ENCODE results near the gene GALNT2. TPM values are rescaled to one million over a fixed set of nuclear protein-coding genes. Genes with fewer than 3 reads are reported as not detected.

The GALNT2 gene
- total RNA-seq, 1 experiment from 2014 or later, result 141 TPM

DNA sequence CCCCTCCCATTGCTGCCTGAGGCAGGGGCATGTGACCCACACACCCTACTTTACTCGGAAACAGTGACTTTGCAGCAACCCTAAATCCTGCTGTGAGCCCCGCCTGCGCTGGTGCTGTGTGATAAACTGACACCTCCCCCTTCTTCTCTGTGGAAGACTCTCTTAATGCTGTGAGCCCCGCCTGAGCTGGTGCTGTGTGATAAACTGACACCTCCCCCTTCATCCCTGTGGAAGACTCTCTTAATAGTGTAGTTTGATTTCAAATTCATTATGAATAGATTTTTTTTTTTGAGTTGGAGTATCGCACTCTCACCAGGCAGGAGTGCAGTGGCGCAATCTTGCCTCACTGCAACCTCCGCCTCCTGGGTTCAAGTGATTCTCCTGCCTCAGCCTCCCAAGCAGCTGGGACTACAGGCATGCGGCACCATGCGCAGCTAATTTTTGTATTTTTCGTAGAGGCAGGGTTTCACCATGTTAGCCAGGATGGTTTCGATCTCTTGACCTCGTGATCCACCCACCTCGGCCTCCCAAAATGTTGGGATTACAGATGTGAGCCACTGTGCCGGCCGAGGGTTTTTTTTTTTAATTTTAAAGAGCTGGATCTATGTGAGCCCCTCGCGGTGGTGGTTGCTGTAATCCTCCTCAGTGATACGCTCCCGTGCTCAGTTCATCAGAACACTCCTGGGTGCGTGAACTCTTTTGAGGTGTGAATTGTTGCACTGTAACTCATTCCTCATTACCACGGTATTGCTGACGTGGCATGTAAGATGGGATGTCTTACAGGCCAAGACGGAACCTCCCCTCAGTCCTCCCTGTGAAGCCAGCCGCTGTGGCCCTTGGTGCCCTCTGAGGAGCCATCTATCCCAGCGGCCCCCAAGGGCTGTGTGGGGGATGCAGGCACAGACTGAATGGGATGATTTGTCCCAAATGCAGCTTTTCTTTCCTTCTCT lies 60.3 kb downstream of the GALNT2 start:
- Mint-ChIP-seq H3K4me3 (ENCODE audit: low read depth, unreplicated experiment) (no peak overlapping the region), H3K27me3 (ENCODE audit: unreplicated experiment) (no peaks in the 10 kb centered on the region), H3K36me3 (ENCODE audit: insufficient read depth, unreplicated experiment) (peaks cover 6% of the 10 kb centered on the region), H3K9me3 (ENCODE audit: low read depth, unreplicated experiment) (no peaks in the 10 kb centered on the region), H3K27ac (ENCODE audit: unreplicated experiment) (no peak overlapping the region), H3K4me1 (ENCODE audit: low read depth, unreplicated experiment) (peaks cover 23% of the 10 kb centered on the region)
- no TSS peak for BruUV-seq (replicated peaks)
- DNase-seq, result no peak
- intact Hi-C loops (cut with micrococcal nuclease; ENCODE audit: unreplicated experiment), result no loop called here
- TF ChIP-seq, protein P1, sequence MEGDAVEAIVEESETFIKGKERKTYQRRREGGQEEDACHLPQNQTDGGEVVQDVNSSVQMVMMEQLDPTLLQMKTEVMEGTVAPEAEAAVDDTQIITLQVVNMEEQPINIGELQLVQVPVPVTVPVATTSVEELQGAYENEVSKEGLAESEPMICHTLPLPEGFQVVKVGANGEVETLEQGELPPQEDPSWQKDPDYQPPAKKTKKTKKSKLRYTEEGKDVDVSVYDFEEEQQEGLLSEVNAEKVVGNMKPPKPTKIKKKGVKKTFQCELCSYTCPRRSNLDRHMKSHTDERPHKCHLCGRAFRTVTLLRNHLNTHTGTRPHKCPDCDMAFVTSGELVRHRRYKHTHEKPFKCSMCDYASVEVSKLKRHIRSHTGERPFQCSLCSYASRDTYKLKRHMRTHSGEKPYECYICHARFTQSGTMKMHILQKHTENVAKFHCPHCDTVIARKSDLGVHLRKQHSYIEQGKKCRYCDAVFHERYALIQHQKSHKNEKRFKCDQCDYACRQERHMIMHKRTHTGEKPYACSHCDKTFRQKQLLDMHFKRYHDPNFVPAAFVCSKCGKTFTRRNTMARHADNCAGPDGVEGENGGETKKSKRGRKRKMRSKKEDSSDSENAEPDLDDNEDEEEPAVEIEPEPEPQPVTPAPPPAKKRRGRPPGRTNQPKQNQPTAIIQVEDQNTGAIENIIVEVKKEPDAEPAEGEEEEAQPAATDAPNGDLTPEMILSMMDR (IDR thresholded peaks at IDR 0.05; ENCODE audit: unreplicated experiment), result no peak
- CTCF ChIA-PET, result interaction anchor here (0.6 to 0.7 kb wide), 2 partner anchors 21 to 399 kb away, joined by 4 read pairs; no protein-coding TSS in a partner anchor

DNA sequence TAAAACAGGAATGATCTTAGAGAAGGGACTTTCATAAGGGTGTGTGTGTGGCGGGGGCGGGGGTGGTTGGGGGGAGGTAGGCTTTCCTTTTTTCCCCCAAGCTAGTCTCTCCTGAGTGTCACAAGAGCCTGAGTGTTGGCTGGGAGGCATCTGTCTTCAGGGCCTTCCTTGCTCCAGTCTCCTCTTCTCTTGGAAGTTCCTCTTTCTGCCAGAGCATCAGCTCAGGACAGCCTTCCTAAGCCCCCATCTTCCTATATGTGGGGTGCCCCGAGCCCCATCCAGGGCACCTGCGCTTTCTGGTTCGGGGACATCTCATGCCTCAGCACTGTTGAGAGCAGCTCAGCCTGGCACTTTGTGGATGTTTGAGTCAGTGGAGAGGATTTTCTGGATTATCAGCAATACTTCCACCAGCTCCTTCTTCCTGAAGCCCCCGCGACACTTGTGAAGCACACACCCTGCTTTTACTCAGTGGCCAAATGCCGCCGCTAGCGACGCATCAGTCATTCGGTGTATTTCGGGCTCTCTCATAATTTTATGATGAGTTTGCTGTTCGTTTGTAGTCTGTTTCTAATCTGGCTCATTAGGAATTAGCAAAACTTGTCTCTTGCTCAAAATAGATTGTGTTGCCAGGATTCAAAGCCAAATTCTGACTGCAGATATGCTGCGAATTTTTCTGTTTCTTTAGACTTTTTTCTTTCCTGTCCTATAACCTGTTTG lies 61.7 kb downstream of the GALNT2 start:
- no peak overlapping the region for H3K4me3 Mint-ChIP-seq (ENCODE audit: low read depth, unreplicated experiment)
- intact Hi-C loops (cut with micrococcal nuclease; ENCODE audit: unreplicated experiment), result no loop called here
- peaks cover 10% of the 10 kb centered on the region for H3K36me3 Mint-ChIP-seq (ENCODE audit: insufficient read depth, unreplicated experiment)
- TF ChIP-seq, protein P1 (IDR thresholded peaks at IDR 0.05; ENCODE audit: unreplicated experiment), result no peak
- H3K9me3 Mint-ChIP-seq (ENCODE audit: low read depth, unreplicated experiment), result no peaks in the 10 kb centered on the region
- no peaks in the 10 kb centered on the region for H3K27me3 Mint-ChIP-seq (ENCODE audit: unreplicated experiment)
- H3K27ac Mint-ChIP-seq (ENCODE audit: unreplicated experiment), result no peak overlapping the region
- no peak for DNase-seq
- H3K4me1 Mint-ChIP-seq (ENCODE audit: low read depth, unreplicated experiment), result peaks cover 34% of the 10 kb centered on the region
- no TSS peak for BruUV-seq (replicated peaks)
- CTCF ChIA-PET, result no interaction called here

DNA sequence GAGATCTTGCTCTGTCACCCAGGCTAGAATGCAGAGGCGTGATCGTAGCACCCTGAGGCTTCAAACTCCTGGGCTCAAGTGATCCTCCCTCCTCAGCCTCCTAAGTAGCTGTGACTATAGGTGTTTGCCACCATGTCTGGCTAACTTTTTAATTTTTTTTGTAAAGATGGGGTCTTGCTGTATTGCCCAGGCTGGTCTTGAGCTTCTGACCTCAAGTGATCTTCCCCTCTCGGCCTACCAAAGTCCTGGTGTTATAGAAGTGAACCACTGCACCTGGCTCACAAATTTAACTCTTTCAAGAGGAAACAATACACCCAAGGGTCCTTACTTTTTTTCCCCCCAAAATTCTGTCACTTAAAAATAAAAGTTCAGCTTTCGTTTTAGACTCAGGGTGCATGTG lies 62.3 kb downstream of the GALNT2 start:
- intact Hi-C loops (cut with micrococcal nuclease; ENCODE audit: unreplicated experiment), result no loop called here
- Mint-ChIP-seq H3K27ac (ENCODE audit: unreplicated experiment) (no peak overlapping the region), H3K9me3 (ENCODE audit: low read depth, unreplicated experiment) (no peaks in the 10 kb centered on the region), H3K4me3 (ENCODE audit: low read depth, unreplicated experiment) (no peak overlapping the region), H3K4me1 (ENCODE audit: low read depth, unreplicated experiment) (peaks cover 40% of the 10 kb centered on the region), H3K27me3 (ENCODE audit: unreplicated experiment) (no peaks in the 10 kb centered on the region), H3K36me3 (ENCODE audit: insufficient read depth, unreplicated experiment) (peaks cover 10% of the 10 kb centered on the region)
- BruUV-seq (replicated peaks), result no TSS peak
- CTCF ChIA-PET, result no interaction called here
- no peak for DNase-seq
- TF ChIP-seq, protein P1 (IDR thresholded peaks at IDR 0.05; ENCODE audit: unreplicated experiment), result no peak

DNA sequence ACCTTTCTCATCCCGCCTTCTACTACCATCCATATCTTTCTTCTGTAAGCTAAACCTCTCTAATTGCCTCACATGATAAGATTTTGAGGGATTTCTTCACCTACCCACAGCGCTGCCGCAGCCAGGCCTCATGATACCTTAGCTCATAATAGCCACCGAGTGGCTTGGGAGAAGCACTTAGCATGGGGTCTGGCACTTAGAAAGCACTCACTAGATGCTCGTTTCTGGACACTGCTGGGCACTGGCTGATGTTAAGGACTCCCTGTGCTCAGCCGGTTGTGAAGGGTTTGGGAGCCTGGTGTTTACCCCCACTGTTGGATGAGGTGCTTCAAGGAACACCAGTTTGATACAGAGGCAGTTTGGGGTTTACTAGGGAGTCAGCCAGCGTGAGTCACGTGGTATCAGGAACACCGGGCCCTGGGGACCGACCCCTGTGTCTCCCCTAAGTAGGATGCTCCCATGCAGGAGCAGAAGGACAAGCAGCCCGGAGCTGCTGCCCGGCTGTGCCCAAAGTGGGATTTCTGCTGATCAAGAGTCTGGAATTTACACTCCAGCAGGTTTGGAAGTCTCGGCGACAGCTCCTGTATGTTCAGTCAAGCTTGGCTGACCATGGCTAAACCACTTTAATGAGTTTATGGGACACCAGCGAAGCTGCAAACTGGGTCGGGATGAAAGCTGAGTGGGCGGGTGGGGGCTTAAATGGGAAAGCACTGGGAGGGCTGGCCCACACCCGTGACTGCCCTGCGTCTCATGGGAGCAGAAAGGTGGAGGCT lies 63.3 kb downstream of the GALNT2 start:
- Mint-ChIP-seq H3K27ac (ENCODE audit: unreplicated experiment) (no peak overlapping the region), H3K4me1 (ENCODE audit: low read depth, unreplicated experiment) (peaks cover 38% of the 10 kb centered on the region), H3K27me3 (ENCODE audit: unreplicated experiment) (no peaks in the 10 kb centered on the region), H3K9me3 (ENCODE audit: low read depth, unreplicated experiment) (no peaks in the 10 kb centered on the region), H3K36me3 (ENCODE audit: insufficient read depth, unreplicated experiment) (peaks cover 10% of the 10 kb centered on the region), H3K4me3 (ENCODE audit: low read depth, unreplicated experiment) (no peak overlapping the region)
- no TSS peak for BruUV-seq (replicated peaks)
- intact Hi-C loops (cut with micrococcal nuclease; ENCODE audit: unreplicated experiment), result no loop called here
- CTCF ChIA-PET, result interaction anchor here (0.7 kb wide), 1 partner anchor 9 kb away, joined by 4 read pairs; no protein-coding TSS in a partner anchor
- DNase-seq, result no peak
- TF ChIP-seq, protein P1 (IDR thresholded peaks at IDR 0.05; ENCODE audit: unreplicated experiment), result no peak

Data from Calu3 (cell line).